HUES64 (cell line): Measurements from ENCODE around the gene FITM1.

Experiments used
- H3K27ac ChIP-seq: 2 replicates; pipeline ENCODE4 v1.7.0; 2013; ENCODE audit warnings: low read depth, low read length, inconsistent platforms
- H3K27me3 ChIP-seq: 2 replicates; pipeline ENCODE4 v1.6.1; 2013; ENCODE audit warnings: mild to moderate bottlenecking, low read length; ENCODE audit not compliant: insufficient read depth
- H3K36me3 ChIP-seq: 2 replicates; pipeline ENCODE4 v1.6.1; 2013; ENCODE audit warnings: mild to moderate bottlenecking, low read length; ENCODE audit not compliant: insufficient read depth
- H3K4me1 ChIP-seq: 2 replicates; pipeline ENCODE4 v1.6.1; 2013; ENCODE audit warnings: mild to moderate bottlenecking, low read length, moderate library complexity; ENCODE audit not compliant: insufficient read depth
- H3K4me3 ChIP-seq: 2 replicates; pipeline ENCODE4 v1.5.1; 2013; ENCODE audit warnings: mild to moderate bottlenecking, low read length, moderate library complexity
- H3K9ac ChIP-seq: 2 replicates; pipeline ENCODE4 v1.6.1; 2013; ENCODE audit warnings: mild to moderate bottlenecking, low read depth, low read length
- H3K9me3 ChIP-seq: 2 replicates; pipeline ENCODE4 v1.6.1; 2013; ENCODE audit warnings: low read depth, low read length; ENCODE audit not compliant: insufficient read depth
- WGBS: fragments of 150-250, 120-280 bp; methylation state at CpG from one replicate; pipeline ENCODE4 v1.1.7; 2013; ENCODE audit warnings: missing lambda C conversion rate; 5-methylcytosine and 5-hydroxymethylcytosine counted together

Gene FITM1

GRCh38 chr14:24123424-24124417 lies 6.7 kb upstream of the FITM1 start:
- H3K9ac ChIP-seq, result no peak overlapping the region
- no peak overlapping the region for H3K27ac ChIP-seq

GRCh38 chr14:24126939-24127338 lies 3.5 kb upstream of the FITM1 start:
- Histone ChIP-seq H3K9ac (no peak overlapping the region), H3K27ac (no peak overlapping the region), H3K36me3 (peaks cover 16% of the 10 kb centered on the region), H3K4me3 (no peak overlapping the region), H3K9me3 (no peaks in the 10 kb centered on the region), H3K27me3 (no peaks in the 10 kb centered on the region), H3K4me1 (no peaks in the 10 kb centered on the region)

More at GRCh38 chr14:24123424-24124417, 6.7 kb upstream of the FITM1 start:
- Histone ChIP-seq H3K4me1 (no peaks in the 10 kb centered on the region), H3K9me3 (no peaks in the 10 kb centered on the region), H3K27me3 (no peaks in the 10 kb centered on the region), H3K36me3 (peaks cover 42% of the 10 kb centered on the region), H3K4me3 (no peak overlapping the region)
- 88% methylated on average over 9 of the region's 9 CpGs for WGBS

GRCh38 chr14:24127673-24128072 lies 2.8 kb upstream of the FITM1 start:
- Histone ChIP-seq H3K9ac (no peak overlapping the region), H3K27ac (no peak overlapping the region), H3K9me3 (no peaks in the 10 kb centered on the region), H3K36me3 (peaks cover 12% of the 10 kb centered on the region), H3K4me3 (no peak overlapping the region), H3K27me3 (no peaks in the 10 kb centered on the region), H3K4me1 (no peaks in the 10 kb centered on the region)
- 99% methylated on average over 2 of the region's 2 CpGs for WGBS

GRCh38 chr14:24129410-24129998 lies 955 bp upstream of the FITM1 start:
- no peak overlapping the region for H3K4me3 ChIP-seq
- 90% methylated on average over 7 of the region's 8 CpGs for WGBS
- no peak overlapping the region for H3K9ac ChIP-seq
- H3K27me3 ChIP-seq, result no peaks in the 10 kb centered on the region
- no peaks in the 10 kb centered on the region for H3K36me3 ChIP-seq
- no peaks in the 10 kb centered on the region for H3K4me1 ChIP-seq
- no peak overlapping the region for H3K27ac ChIP-seq
- H3K9me3 ChIP-seq, result no peaks in the 10 kb centered on the region

GRCh38 chr14:24130717-24131548 lies 474 bp downstream of the FITM1 start:
- H3K4me3 ChIP-seq, result no peak overlapping the region
- 87% methylated on average over 7 of the region's 7 CpGs for WGBS
- H3K27ac ChIP-seq, result no peak overlapping the region

GRCh38 chr14:24131549-24131966 lies 1.1 kb downstream of the FITM1 start:
- no peaks in the 10 kb centered on the region for H3K36me3 ChIP-seq
- no peaks in the 10 kb centered on the region for H3K9me3 ChIP-seq
- no peak overlapping the region for H3K4me3 ChIP-seq
- 91% methylated on average over 15 of the region's 15 CpGs for WGBS
- 0 out of 2 replicates have a peak, but pooled peaks cover 1% of the 10 kb centered on the region for H3K27me3 ChIP-seq
- no peaks in the 10 kb centered on the region for H3K4me1 ChIP-seq
- no peak overlapping the region for H3K27ac ChIP-seq
- no peak overlapping the region for H3K9ac ChIP-seq

More at GRCh38 chr14:24130717-24131548, 474 bp downstream of the FITM1 start:
- no peak overlapping the region for H3K9ac ChIP-seq
- H3K36me3 ChIP-seq, result no peaks in the 10 kb centered on the region
- no peaks in the 10 kb centered on the region for H3K27me3 ChIP-seq
- H3K9me3 ChIP-seq, result no peaks in the 10 kb centered on the region
- H3K4me1 ChIP-seq, result no peaks in the 10 kb centered on the region

GRCh38 chr14:24132061-24132685 lies 1.7 kb downstream of the FITM1 start:
- Histone ChIP-seq H3K4me1 (no peaks in the 10 kb centered on the region), H3K9ac (no peak overlapping the region), H3K36me3 (peaks cover under 1% of the 10 kb centered on the region; the same call in 1 of the 2 replicates), H3K4me3 (no peak overlapping the region), H3K9me3 (no peaks in the 10 kb centered on the region), H3K27ac (no peak overlapping the region), H3K27me3 (0 out of 2 replicates have a peak, but pooled peaks cover 4% of the 10 kb centered on the region)
- 90% methylated on average over 24 of the region's 24 CpGs for WGBS

- H3K4me1 ChIP-seq, result no peaks in the 10 kb centered on the region
- H3K9me3 ChIP-seq, result no peaks in the 10 kb centered on the region
These were observed 2.5 kb downstream of the FITM1 start for GRCh38 chr14:24132976-24133375.

GRCh38 chr14:24133735-24134134 lies 3.3 kb downstream of the FITM1 start:
- Histone ChIP-seq H3K9ac (no peak overlapping the region), H3K9me3 (no peaks in the 10 kb centered on the region), H3K36me3 (peaks cover 16% of the 10 kb centered on the region), H3K4me1 (no peaks in the 10 kb centered on the region), H3K27me3 (0 out of 2 replicates have a peak, but pooled peaks cover 4% of the 10 kb centered on the region), H3K27ac (no peak overlapping the region), H3K4me3 (no peak overlapping the region)
- no CpG with 5 or more reads among the region's 1 CpG for WGBS

More at GRCh38 chr14:24132976-24133375, 2.5 kb downstream of the FITM1 start:
- 0 out of 2 replicates have a peak, but pooled peaks cover 4% of the 10 kb centered on the region for H3K27me3 ChIP-seq
- no peak overlapping the region for H3K4me3 ChIP-seq
- 85% methylated on average over 2 of the region's 2 CpGs for WGBS
- H3K9ac ChIP-seq, result no peak overlapping the region
- no peak overlapping the region for H3K27ac ChIP-seq
- peaks cover 9% of the 10 kb centered on the region for H3K36me3 ChIP-seq

- H3K4me1 ChIP-seq, result no peaks in the 10 kb centered on the region
These were observed 5.0 kb downstream of the FITM1 start for GRCh38 chr14:24135584-24135833.

More at GRCh38 chr14:24135584-24135833, 5.0 kb downstream of the FITM1 start:
- H3K4me3 ChIP-seq, result peak overlapping the region; percentile 90
- peaks cover 28% of the 10 kb centered on the region for H3K36me3 ChIP-seq
- H3K27me3 ChIP-seq, result 0 out of 2 replicates have a peak, but pooled peaks cover 4% of the 10 kb centered on the region
- WGBS, result 10% methylated on average over 9 of the region's 9 CpGs
- H3K9me3 ChIP-seq, result no peaks in the 10 kb centered on the region
- H3K9ac ChIP-seq, result peak overlapping the region; percentile 61
- H3K27ac ChIP-seq, result no peak overlapping the region
